HTERT RPE-1 (cell line): Measurements from ENCODE around the gene RIPK1.
"Not testable (repeated sequence)": the region's sequence is repeated elsewhere in the genome, so short reads cannot be mapped to it uniquely, and the experiment has no call there.

Experiments used
- in situ Hi-C: fragments of 300-500 bp; cut with MboI; formaldehyde crosslinking; loops from 4 replicates; pipeline ENCODE4 v1.14.3; 2020; ENCODE audit warnings: low sequenced_read_pairs

Gene RIPK1

DNA sequence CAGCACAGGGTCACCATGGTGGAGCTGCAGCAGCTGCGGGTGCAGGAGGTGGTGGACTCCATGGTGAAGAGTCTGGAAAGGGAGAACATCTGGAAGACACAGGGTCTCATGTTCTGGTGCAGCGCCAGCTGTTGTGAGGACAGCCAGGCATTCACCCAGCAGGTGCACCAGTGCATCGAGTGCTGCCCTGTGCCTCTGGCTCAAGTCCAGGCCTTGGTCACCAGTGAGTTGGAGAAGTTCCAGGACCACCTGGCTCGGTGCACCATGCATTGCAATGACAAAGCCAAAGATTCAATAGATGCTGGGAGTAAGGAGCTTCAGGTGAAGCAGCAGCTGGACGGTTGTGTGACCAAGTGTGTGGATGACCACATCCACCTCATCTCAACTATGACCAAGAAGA is 22.9 kb upstream of the RIPK1 start:
- in situ Hi-C loops: no loop called here

- in situ Hi-C loops: no loop called here
Measured at GRCh38 chr6:3045777-3046176, 22.5 kb upstream of the RIPK1 start.

- in situ Hi-C loops: no loop called here
Measured at GRCh38 chr6:3046295-3046694, 22.0 kb upstream of the RIPK1 start.

- in situ Hi-C loops: not testable (repeated sequence)
Measured at GRCh38 chr6:3048009-3048408, 20.3 kb upstream of the RIPK1 start.

GRCh38 chr6:3052481-3053230 is 15.6 kb upstream of the RIPK1 start:
- in situ Hi-C loops: no loop called here

DNA sequence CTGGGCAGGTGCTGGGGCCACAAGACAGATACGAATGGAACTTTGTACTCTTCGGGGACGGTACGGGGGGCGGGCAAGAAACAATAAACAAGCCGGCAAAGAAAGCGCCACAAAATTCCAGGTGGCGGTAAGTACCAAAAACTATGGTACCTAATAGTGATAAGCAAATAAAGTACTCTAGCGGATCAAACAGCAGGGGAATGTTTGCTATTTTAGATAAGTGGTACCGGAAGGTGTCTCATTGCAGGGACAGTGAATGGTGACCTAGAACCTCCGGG is 15.1 kb upstream of the RIPK1 start:
- in situ Hi-C loops: no loop called here

DNA sequence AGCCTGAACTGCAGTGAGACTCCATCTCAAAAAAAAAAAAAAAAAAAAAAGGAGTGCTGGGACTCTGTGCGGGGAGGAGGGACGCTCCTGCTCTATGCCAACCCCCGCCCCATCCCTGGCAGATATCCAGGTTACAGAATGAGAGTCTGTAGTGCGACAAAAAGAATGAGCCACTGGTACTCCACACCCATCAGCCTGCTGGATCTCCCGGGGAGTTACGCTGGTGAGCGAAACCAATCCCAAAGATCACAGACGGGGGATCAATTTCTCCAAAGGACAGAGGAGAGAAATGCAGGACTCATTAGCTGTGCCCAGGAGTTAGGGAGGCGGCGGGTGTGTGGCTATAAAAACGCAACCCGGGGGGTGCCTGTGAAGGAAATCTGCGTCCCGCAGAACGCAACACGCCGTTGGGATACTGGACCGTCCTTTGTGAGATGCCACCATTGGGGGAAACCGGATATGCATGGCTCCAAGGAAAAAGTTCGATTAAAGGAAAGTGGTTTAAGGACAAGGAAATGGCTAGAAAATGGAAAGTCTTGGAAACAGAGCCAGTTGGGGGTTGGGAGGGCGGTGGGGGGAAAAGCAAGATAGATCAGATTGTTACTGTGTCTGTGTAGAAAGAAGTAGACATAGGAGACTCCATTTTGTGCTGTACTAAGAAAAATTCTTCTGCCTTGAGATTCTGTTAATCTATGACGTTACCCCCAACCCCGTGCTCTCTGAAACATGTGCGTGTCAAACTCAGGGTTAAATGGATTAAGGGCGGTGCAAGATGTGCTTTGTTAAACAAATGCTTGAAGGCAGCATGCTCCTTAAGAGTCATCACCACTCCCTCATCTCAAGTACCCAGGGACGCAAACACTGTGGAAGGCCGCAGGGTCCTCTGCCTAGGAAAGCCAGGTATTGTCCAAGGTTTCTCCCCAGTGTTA is 13.8 kb upstream of the RIPK1 start:
- in situ Hi-C loops: not testable (repeated sequence)

DNA sequence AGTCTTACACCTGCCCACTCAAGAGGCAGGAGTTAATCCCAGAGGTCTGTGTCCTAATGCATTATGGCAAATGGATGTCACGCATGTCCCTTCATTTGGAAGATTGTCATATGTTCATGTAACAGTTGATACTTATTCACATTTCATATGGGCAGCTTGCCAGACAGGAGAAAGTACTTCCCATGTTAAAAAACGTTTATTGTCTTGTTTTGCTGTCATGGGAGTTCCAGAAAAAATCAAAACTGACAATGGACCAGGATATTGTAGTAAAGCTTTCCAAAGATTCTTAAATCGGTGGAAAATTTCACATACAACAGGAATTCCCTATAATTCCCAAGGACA is 13.2 kb upstream of the RIPK1 start:
- in situ Hi-C loops: not testable (repeated sequence)

DNA sequence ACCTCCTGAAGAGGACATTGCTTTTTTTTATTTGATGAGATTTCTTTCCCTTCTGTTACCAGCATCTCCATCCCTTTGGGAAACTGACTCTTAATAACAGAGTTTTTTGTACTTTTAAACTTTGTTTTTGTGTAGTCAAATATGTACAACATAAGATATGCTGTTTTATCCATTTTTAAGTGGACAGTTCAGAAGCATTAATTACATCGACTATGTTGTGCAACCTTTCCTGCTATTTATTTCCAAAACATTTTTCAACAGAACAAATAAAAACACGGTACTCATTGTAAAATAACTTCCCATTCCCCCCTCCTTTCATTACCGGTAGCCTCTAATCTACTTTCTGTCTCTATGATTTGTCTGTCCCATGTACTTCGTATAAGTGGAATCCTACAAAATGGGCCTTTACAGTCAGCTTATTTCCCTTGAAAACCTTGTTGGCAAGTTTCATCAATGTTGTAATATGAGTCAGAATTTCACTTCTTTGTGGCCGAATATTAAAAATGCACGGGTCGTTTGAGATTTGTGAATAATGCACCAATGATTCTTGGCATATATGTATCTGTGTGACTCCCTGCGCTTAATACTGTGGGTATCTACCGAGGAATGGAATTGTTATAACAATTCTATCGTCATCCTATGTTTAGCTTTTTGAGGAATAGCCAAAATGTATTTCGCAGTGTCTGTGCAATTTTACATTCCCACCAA is 11.1 kb upstream of the RIPK1 start:
- in situ Hi-C loops: no loop called here

DNA sequence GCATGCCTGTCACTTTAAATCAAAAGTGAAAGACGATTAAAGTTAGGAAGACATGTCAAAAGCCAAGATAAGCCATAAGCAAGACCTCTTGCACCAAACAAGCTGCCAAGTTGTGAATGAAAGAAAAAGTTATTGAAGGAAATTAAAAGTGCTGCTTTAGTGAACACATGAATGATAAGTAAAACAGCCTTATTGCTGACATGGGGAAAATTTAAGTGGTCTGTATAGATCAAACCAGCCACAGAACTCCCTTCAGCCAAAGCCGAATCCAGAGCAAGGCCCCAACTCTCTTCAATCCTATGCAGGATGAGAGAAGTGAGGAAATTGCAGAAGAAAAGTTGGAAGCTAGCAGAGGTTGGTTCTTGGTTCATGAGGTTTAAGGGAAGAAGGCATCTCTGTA is 9.3 kb upstream of the RIPK1 start:
- in situ Hi-C loops: no loop called here

- in situ Hi-C loops: not testable (repeated sequence)
Measured at GRCh38 chr6:3060092-3060491, 8.2 kb upstream of the RIPK1 start.

DNA sequence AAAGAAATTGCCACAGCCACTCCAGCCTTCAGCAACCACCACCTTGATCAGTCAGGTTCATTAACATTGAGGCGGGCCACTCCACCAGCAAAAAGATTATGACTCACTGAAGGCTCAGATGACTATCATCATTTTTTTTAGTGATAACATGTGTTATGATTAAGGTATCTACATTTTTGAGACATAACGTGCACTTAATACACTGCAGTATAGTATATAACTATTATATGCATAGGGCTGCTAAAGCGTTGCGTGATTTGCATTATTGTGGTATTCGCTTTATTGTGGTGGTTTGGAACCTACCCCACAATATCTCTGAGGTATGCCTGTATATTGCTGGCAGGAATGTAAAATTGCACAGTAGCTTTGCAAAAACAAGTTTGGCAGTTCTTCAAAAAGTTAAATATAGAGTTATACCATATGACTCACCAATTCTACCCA is 6.8 kb upstream of the RIPK1 start:
- in situ Hi-C loops: no loop called here

- in situ Hi-C loops: not testable (repeated sequence)
Measured at GRCh38 chr6:3063340-3063732, 5.0 kb upstream of the RIPK1 start.

GRCh38 chr6:3063733-3064700 is 4.3 kb upstream of the RIPK1 start:
- in situ Hi-C loops: no loop called here

- in situ Hi-C loops: no loop called here
Measured at GRCh38 chr6:3071568-3071967, 3.3 kb downstream of the RIPK1 start.

GRCh38 chr6:3072798-3073197 is 4.5 kb downstream of the RIPK1 start:
- in situ Hi-C loops: no loop called here

GRCh38 chr6:3073382-3073781 is 5.1 kb downstream of the RIPK1 start:
- in situ Hi-C loops: no loop called here

DNA sequence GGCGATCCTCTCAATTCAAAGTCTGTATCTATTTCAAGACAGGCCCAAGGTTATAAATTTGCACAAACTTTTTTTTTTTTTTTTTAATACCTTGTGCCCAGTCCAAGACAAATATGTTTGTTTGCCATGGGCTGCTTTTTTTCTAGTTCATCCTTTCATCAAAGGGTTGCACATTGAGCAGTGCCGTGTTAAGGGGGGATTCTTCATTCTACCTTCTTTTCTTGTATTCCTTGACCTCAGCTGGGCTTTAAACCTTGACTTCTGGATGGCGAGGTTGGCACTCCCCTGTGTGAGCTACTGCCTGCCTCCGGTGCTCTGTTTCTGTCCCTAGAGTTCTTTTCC is 7.4 kb downstream of the RIPK1 start:
- in situ Hi-C loops: no loop called here

DNA sequence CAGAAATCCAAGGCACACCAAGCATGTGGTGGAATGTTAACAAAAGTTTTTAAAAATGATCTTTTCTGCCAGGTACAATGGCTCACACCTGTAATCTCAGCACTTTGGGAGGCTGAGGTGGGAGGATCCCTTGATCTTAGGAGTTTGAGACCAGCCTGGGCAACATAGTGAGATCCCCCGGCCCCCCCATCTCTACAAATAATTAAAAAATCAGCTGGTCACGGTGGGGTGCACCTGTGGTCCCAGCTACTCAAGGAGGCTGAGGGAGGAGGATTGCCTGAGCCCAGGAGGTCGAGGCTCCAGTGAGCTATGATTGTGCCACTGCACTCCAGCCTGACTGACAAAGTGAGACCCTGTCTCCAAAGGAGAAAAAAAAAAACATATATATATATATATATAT is 8.0 kb downstream of the RIPK1 start:
- in situ Hi-C loops: no loop called here

- in situ Hi-C loops: no loop called here
Measured at GRCh38 chr6:3077430-3077829, 9.1 kb downstream of the RIPK1 start.

- in situ Hi-C loops: not testable (repeated sequence)
Measured at GRCh38 chr6:3078952-3079351, 10.7 kb downstream of the RIPK1 start.
